Fibroblast of lung (primary cell): ENCODE measurements around the gene TSPY4. TPM values are rescaled to one million over a fixed set of nuclear protein-coding genes. Genes with fewer than 3 reads are reported as not detected.
"Not testable (repeated sequence)": the region's sequence is repeated elsewhere in the genome, so short reads cannot be mapped to it uniquely, and the experiment has no call there.

Experiments
- DNase-seq, 2 donors: peaks; one replicate each; pipeline versions ENCODE4 v3.0.0 to v3.0.0-alpha.2; 2010; ENCODE audit warnings: low read depth in 2 of 2
- H2AFZ ChIP-seq: 2 replicates; pipeline ENCODE4 v1.5.1; 2012; ENCODE audit warnings: low read length, control low read depth, inconsistent platforms
- H3K27ac ChIP-seq: 2 replicates; pipeline ENCODE4 v1.5.1; 2011; ENCODE audit warnings: low read length, control low read depth; ENCODE audit not compliant: insufficient read depth
- H3K27me3 ChIP-seq: 2 replicates; pipeline ENCODE4 v1.5.1; 2011; ENCODE audit warnings: mild to moderate bottlenecking, low read length; ENCODE audit not compliant: control insufficient read depth, insufficient read depth
- H3K36me3 ChIP-seq: 2 replicates; pipeline ENCODE4 v1.5.1; 2011; ENCODE audit warnings: low read length; ENCODE audit not compliant: control insufficient read depth, insufficient read depth
- H3K4me1 ChIP-seq: 2 replicates; pipeline ENCODE4 v1.5.1; 2011; ENCODE audit warnings: low read length; ENCODE audit not compliant: control insufficient read depth, insufficient read depth; ENCODE audit errors: extremely low read depth
- H3K4me2 ChIP-seq: 2 replicates; pipeline ENCODE4 v1.5.1; 2011; ENCODE audit warnings: low read length, control low read depth; ENCODE audit not compliant: insufficient read depth; ENCODE audit errors: extremely low read depth
- H3K4me3 ChIP-seq, 4 experiments: fragments of 200-600 bp in 1 of 4; sonication (generic) in 1 of 4; replicated peaks in 1 of 4; 2 replicates each; pipeline ENCODE4 v1.5.1; 2011 to 2016; ENCODE audit warnings: low read length in 4 of 4, low read depth in 3 of 4, mild to moderate bottlenecking in 3 of 4, control low read depth in 2 of 4, inconsistent platforms in 1 of 4, mixed read lengths in 1 of 4; ENCODE audit not compliant: insufficient read depth in 1 of 4; ENCODE audit errors: control extremely low read depth in 1 of 4
- H3K79me2 ChIP-seq: 2 replicates; pipeline ENCODE4 v1.5.1; 2012; ENCODE audit warnings: mild to moderate bottlenecking, low read length, inconsistent platforms; ENCODE audit not compliant: control insufficient read depth, insufficient read depth
- H3K9ac ChIP-seq: 2 replicates; pipeline ENCODE4 v1.5.1; 2011; ENCODE audit warnings: mild to moderate bottlenecking, low read length, control low read depth; ENCODE audit not compliant: insufficient read depth
- H3K9me3 ChIP-seq: 2 replicates; pipeline ENCODE4 v1.5.1; 2012; ENCODE audit warnings: low read depth, low read length; ENCODE audit not compliant: control insufficient read depth, insufficient read depth
- H4K20me1 ChIP-seq: 2 replicates; pipeline ENCODE4 v1.5.1; 2011; ENCODE audit warnings: low read length; ENCODE audit not compliant: control insufficient read depth, insufficient read depth; ENCODE audit errors: extremely low read depth
- EZH2 ChIP-seq: IDR thresholded peaks from 2 replicates; pipeline ENCODE4 v1.5.1; 2012; ENCODE audit warnings: low read length, control low read depth, mild to moderate bottlenecking; ENCODE audit errors: missing control alignments
- polyA minus RNA-seq: library from RNA; depleted of rRNA, polyadenylated mRNA; stranded (reverse); fragments of >200 nt; gene quantifications from 2 replicates; pipeline ENCODE4 v1.2.3, GENCODE V29; 2011; ENCODE audit warnings: low replicate concordance
- polyA plus RNA-seq, 2 donors: library from polyadenylated mRNA; depleted of rRNA in 1 of 2; stranded (reverse) in 1 of 2; unstranded in 1 of 2; fragments of >200 nt; gene quantifications; 2 replicates each; pipeline ENCODE4 v1.2.1, GENCODE V29; 2011 to 2012; ENCODE audit warnings: missing spikeins in 1 of 2
- total RNA-seq: library from RNA; depleted of rRNA; stranded (reverse); fragments of >200 nt; gene quantifications from 2 replicates; pipeline ENCODE4 v1.2.1, GENCODE V29; 2014
- TF ChIP-seq, protein P1 (sequence below), 2 donors: IDR thresholded peaks in 1 of 2; conservative IDR thresholded peaks in 1 of 2; 1 replicate in 1 of 2; 2 replicates in 1 of 2; pipeline ENCODE4 v1.5.1; 2011 to 2012; ENCODE audit warnings: low read length in 2 of 2, control low read depth in 1 of 2, inconsistent platforms in 1 of 2, low read depth in 1 of 2, mild to moderate bottlenecking in 1 of 2

The TSPY4 gene, protein sequence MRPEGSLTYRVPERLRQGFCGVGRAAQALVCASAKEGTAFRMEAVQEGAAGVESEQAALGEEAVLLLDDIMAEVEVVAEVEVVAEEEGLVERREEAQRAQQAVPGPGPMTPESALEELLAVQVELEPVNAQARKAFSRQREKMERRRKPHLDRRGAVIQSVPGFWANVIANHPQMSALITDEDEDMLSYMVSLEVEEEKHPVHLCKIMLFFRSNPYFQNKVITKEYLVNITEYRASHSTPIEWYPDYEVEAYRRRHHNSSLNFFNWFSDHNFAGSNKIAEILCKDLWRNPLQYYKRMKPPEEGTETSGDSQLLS
- total RNA-seq (not detected in 2 replicates), polyA plus RNA-seq (not detected in 2 replicates), polyA minus RNA-seq (not detected in 2 replicates)
- polyA plus RNA-seq (2012): not detected in 2 replicates

DNA sequence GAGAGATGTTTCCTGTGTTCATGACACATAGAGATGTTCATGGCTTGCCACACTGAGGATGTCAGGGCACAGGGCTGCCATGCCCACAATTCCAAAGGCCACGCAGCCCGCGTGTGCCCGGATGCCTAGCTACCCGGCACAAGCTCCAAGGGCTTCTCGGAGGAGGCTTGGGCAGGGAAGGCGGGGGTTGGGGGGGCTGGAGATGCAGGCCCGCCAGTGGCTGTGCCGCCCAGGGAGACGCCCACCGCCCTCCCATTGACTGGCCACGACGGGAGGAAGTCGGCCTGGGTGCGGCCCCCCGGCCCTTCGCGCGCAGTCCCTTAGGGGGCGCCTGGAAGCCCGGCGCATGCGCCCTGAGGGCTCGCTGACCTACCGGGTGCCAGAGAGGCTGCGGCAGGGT lies at the start of gene TSPY4:
TSS of gene TSPY4 (plus strand) at position 301 of the 400 bp plus-strand sequence. CDS start at position 347, 46 bp downstream.
- not testable (repeated sequence) for H3K4me3 ChIP-seq, H3K36me3 ChIP-seq, H3K9me3 ChIP-seq, H3K79me2 ChIP-seq, H3K4me2 ChIP-seq, H3K4me1 ChIP-seq, DNase-seq, H3K9ac ChIP-seq, H3K27ac ChIP-seq, H2AFZ ChIP-seq, H3K27me3 ChIP-seq, H4K20me1 ChIP-seq

DNA sequence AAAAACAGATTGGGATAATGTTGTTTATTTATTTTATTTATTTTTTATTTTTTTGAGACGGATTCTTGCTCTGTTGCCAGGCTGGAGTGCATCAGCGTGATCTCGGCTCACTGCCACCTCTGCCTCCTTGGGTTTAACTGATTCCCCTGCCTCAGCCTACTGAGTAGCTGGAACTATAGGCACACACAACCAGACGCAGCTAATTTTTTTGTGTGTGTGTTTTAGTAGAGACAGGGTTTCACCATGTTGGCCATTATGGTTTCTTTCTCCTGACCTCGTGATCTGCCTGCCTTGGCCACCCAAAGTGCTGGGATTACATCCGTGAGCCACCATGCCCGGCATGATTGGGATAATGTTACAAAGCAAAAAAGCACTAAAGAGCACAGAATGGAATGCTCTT lies 16.3 kb upstream of the TSPY4 start:
- Histone ChIP-seq H4K20me1 (no peaks in the 10 kb centered on the region), H3K79me2 (no peaks in the 10 kb centered on the region), H3K27ac (no peak overlapping the region), H3K36me3 (no peaks in the 10 kb centered on the region), H3K9me3 (no peaks in the 10 kb centered on the region), H3K4me1 (no peaks in the 10 kb centered on the region), H3K27me3 (no peaks in the 10 kb centered on the region), H2AFZ (no peak overlapping the region), H3K9ac (no peak overlapping the region), H3K4me3 (no peak overlapping the region), H3K4me2 (no peak overlapping the region)
- no peak for DNase-seq
- TF ChIP-seq, protein P1, sequence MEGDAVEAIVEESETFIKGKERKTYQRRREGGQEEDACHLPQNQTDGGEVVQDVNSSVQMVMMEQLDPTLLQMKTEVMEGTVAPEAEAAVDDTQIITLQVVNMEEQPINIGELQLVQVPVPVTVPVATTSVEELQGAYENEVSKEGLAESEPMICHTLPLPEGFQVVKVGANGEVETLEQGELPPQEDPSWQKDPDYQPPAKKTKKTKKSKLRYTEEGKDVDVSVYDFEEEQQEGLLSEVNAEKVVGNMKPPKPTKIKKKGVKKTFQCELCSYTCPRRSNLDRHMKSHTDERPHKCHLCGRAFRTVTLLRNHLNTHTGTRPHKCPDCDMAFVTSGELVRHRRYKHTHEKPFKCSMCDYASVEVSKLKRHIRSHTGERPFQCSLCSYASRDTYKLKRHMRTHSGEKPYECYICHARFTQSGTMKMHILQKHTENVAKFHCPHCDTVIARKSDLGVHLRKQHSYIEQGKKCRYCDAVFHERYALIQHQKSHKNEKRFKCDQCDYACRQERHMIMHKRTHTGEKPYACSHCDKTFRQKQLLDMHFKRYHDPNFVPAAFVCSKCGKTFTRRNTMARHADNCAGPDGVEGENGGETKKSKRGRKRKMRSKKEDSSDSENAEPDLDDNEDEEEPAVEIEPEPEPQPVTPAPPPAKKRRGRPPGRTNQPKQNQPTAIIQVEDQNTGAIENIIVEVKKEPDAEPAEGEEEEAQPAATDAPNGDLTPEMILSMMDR (conservative IDR thresholded peaks at IDR 0.05 in 1 of 2, IDR thresholded peaks at IDR 0.05 in 1 of 2; ENCODE audit: low read depth in 1 of 2, low read length in 2 of 2): no peak
- TF ChIP-seq EZH2: no peak

DNA sequence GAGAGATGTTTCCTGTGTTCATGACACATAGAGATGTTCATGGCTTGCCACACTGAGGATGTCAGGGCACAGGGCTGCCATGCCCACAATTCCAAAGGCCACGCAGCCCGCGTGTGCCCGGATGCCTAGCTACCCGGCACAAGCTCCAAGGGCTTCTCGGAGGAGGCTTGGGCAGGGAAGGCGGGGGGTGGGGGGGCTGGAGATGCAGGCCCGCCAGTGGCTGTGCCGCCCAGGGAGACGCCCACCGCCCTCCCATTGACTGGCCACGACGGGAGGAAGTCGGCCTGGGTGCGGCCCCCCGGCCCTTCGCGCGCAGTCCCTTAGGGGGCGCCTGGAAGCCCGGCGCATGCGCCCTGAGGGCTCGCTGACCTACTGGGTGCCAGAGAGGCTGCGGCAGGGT lies 20.2 kb downstream of the TSPY4 start, which contains the start of gene TSPY8:
TSS of gene TSPY8 (plus strand) at position 301 of the 400 bp plus-strand sequence. CDS start at position 347, 46 bp downstream.
- H3K9me3 ChIP-seq, H3K36me3 ChIP-seq, H2AFZ ChIP-seq, H3K27me3 ChIP-seq, H3K4me3 ChIP-seq, H3K9ac ChIP-seq, DNase-seq, H3K4me1 ChIP-seq, H3K79me2 ChIP-seq, H3K27ac ChIP-seq, H3K4me2 ChIP-seq, H4K20me1 ChIP-seq: not testable (repeated sequence)

Other genes starting within 250 kb of the TSPY4 start
- not detected in 2 replicates for gene TSPY8, start 20.3 kb downstream of the TSPY4 start, total RNA-seq
- gene TSPY8, start 20.3 kb downstream of the TSPY4 start, polyA plus RNA-seq: not detected in 2 replicates
- gene TSPY3, start 61.0 kb downstream of the TSPY4 start, total RNA-seq: not detected in 2 replicates
- not detected in 2 replicates for gene TSPY3, start 61.0 kb downstream of the TSPY4 start, polyA plus RNA-seq
- not detected in 2 replicates for gene TSPY1, start 129.5 kb downstream of the TSPY4 start, total RNA-seq
- not detected in 2 replicates for gene TSPY1, start 129.5 kb downstream of the TSPY4 start, polyA plus RNA-seq
- gene TSPY9, start 149.8 kb downstream of the TSPY4 start, total RNA-seq: not detected in 2 replicates
- gene TSPY9, start 149.8 kb downstream of the TSPY4 start, polyA plus RNA-seq: not detected in 2 replicates
- not detected in 2 replicates for gene TSPY10, start 190.4 kb downstream of the TSPY4 start, total RNA-seq
- not detected in 2 replicates for gene TSPY10, start 190.4 kb downstream of the TSPY4 start, polyA plus RNA-seq